ENCODE measurements around the gene ZNF212.

DNA sequence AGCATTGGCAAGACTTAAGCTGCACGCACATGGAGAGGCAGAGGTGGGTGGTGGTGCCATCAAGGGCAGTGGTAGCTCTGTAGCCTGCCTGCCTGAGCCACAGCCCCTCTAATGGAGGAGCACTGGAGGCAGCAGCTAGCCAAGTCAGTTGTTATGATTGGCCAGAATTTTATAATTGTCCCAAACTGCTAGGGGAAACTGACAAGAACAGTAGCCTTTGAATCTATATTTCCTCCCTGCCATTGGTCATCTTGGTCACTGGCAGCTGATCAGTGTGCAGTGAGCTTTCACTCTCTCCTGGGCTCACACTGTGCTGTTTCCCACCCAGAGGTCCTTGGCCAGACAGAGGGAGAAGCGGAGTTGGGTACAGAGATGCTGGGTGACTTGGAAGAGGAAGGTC is 12.9 kb downstream of the ZNF212 start:
- TF ChIP-seq POLR2A (IDR thresholded peaks at IDR 0.05; ENCODE audit: low read length) (no peak), GATA1 (IDR thresholded peaks at IDR 0.05; ENCODE audit: low read depth, low read length) (no peak)
